Right lung (tissue), 10 donors: Measurements from ENCODE around the gene UTP14A. TPM values are rescaled to one million over a fixed set of nuclear protein-coding genes. Genes with fewer than 3 reads are reported as not detected.
"Not testable (repeated sequence)": the region's sequence is repeated elsewhere in the genome, so short reads cannot be mapped to it uniquely, and the experiment has no call there.

Experiments
- DNase-seq, 2 donors: peaks; one replicate each; pipeline ENCODE4 v3.0.0-alpha.2; 2013
- long read RNA-seq, 8 donors: transcript quantifications; one replicate each; lab custom pipeline, GENCODE V29; 2026
- polyA plus RNA-seq, 5 donors: library from polyadenylated mRNA; unstranded; fragments of 120-200 nt; gene quantifications; one replicate each; pipeline versions ENCODE4 v1.2.1 to v1.2.3, GENCODE V29; 2013; ENCODE audit warnings: inconsistent platforms in 1 of 5, low replicate concordance in 1 of 5; ENCODE audit not compliant: insufficient read length in 5 of 5, insufficient read depth in 1 of 5

Gene UTP14A
- 10 to 100 TPM; 25.0 to 28.6 (median 27.1) TPM for polyA plus RNA-seq
- long read RNA-seq, donor 1, transcript UTP14A-201 (15 exons, 2,488 nt), result major isoform, 5 of 23 reads
- long read RNA-seq, donor 1, partial matches to known transcripts, result 18 of 23 reads
- long read RNA-seq, donor 1, other reads (novel, unspliced or antisense), result 0 of 23 reads
- long read RNA-seq, donor 2, partial matches to known transcripts, result 11 of 13 reads
- long read RNA-seq, donor 2, other reads (novel, unspliced or antisense), result 0 of 13 reads
- long read RNA-seq, donor 3, partial matches to known transcripts, result 19 of 19 reads
- long read RNA-seq, donor 3, other reads (novel, unspliced or antisense), result 0 of 19 reads
- long read RNA-seq, donor 4, partial matches to known transcripts, result 12 of 12 reads
- long read RNA-seq, donor 4, other reads (novel, unspliced or antisense), result 0 of 12 reads
- long read RNA-seq, donor 5, transcript UTP14A-201 (15 exons, 2,488 nt), result major isoform, 7 of 29 reads
- long read RNA-seq, donor 5, partial matches to known transcripts, result 22 of 29 reads
- long read RNA-seq, donor 5, other reads (novel, unspliced or antisense), result 0 of 29 reads
- long read RNA-seq, donor 6, transcript UTP14A-201 (15 exons, 2,488 nt), result major isoform, 5 of 19 reads
- long read RNA-seq, donor 6, partial matches to known transcripts, result 14 of 19 reads
- long read RNA-seq, donor 6, other reads (novel, unspliced or antisense), result 0 of 19 reads
- long read RNA-seq, donor 7, partial matches to known transcripts, result 20 of 21 reads
- long read RNA-seq, donor 7, other reads (novel, unspliced or antisense), result 0 of 21 reads
- long read RNA-seq, donor 8, partial matches to known transcripts, result 8 of 10 reads
- long read RNA-seq, donor 8, other reads (novel, unspliced or antisense), result 0 of 10 reads

GRCh38 chrX:129905787-129906580 is at the start of gene UTP14A:
UTP14A (plus strand) TSS chrX:129906164; CDS start chrX:129906211, 47 bp downstream.
- DNase-seq, result peak; percentile 87

GRCh38 chrX:129859134-129859533 is 46.8 kb upstream of the UTP14A start:
- DNase-seq, result not testable (repeated sequence)

GRCh38 chrX:129866321-129866720 is 39.6 kb upstream of the UTP14A start:
- not testable (repeated sequence) for DNase-seq

GRCh38 chrX:129872524-129872923 is 33.4 kb upstream of the UTP14A start:
- DNase-seq, result no peak

- no peak for DNase-seq
Measured at GRCh38 chrX:129875669-129876068, 30.3 kb upstream of the UTP14A start.

GRCh38 chrX:129876771-129877305 is 29.1 kb upstream of the UTP14A start:
- no peak for DNase-seq

- DNase-seq, result no peak
Measured at GRCh38 chrX:129877401-129877800, 28.6 kb upstream of the UTP14A start.

- no peak for DNase-seq
Measured at GRCh38 chrX:129900054-129900453, 5.9 kb upstream of the UTP14A start.

GRCh38 chrX:129908636-129909035 is 2.7 kb downstream of the UTP14A start:
- no peak for DNase-seq

GRCh38 chrX:129925305-129926092 is 19.5 kb downstream of the UTP14A start:
- peak; percentile 45 to 61 for DNase-seq

- no peak for DNase-seq
Measured at GRCh38 chrX:129930941-129931410, 25.0 kb downstream of the UTP14A start.

GRCh38 chrX:129931411-129932015 is 25.5 kb downstream of the UTP14A start:
- DNase-seq, result peak; percentile 89 to 90

GRCh38 chrX:129932016-129932820 is 26.3 kb downstream of the UTP14A start:
- peak; percentile 84 to 85 for DNase-seq

- no peak for DNase-seq
Measured at GRCh38 chrX:129932821-129933321, 26.9 kb downstream of the UTP14A start.

- no peak for DNase-seq
Measured at GRCh38 chrX:129933700-129934099, 27.7 kb downstream of the UTP14A start.

GRCh38 chrX:129934461-129934860 is 28.5 kb downstream of the UTP14A start:
- no peak for DNase-seq

- no peak for DNase-seq
Measured at GRCh38 chrX:129934952-129935351, 29.0 kb downstream of the UTP14A start.

- no peak for DNase-seq
Measured at GRCh38 chrX:129938081-129938480, 32.1 kb downstream of the UTP14A start.

- no peak for DNase-seq
Measured at GRCh38 chrX:129939986-129940385, 34.0 kb downstream of the UTP14A start.
